ENCODE data around the gene IFITM2. TPM values are rescaled to one million over a fixed set of nuclear protein-coding genes. Genes with fewer than 3 reads are reported as not detected.
"Not testable (repeated sequence)": the region's sequence is repeated elsewhere in the genome, so short reads cannot be mapped to it uniquely, and the experiment has no call there.

Gene IFITM2
- total and polyA plus RNA-seq, 4 donors: 75.7 to 4,189 (median 860) TPM

GRCh38 chr11:324156-324555 lies 16.5 kb downstream of the IFITM2 start:
- peak in 2 of 3 donors; percentile 75 to 78 for DNase-seq
- Histone ChIP-seq H3K4me3 (no peak overlapping the region), H3K27me3 (ENCODE audit: control insufficient read depth in 3 of 3, insufficient read depth in 3 of 3, low read length in 2 of 3) (no peaks in the 10 kb centered on the region), H3K4me1 (ENCODE audit: control insufficient read depth in 5 of 5, insufficient read depth in 5 of 5, low read length in 5 of 5) (peaks cover 0 to 49% (median 14%) of the 10 kb centered on the region in 5 donors), H3K36me3 (ENCODE audit: control insufficient read depth in 4 of 4, insufficient read depth in 4 of 4, low read length in 4 of 4) (no peaks in the 10 kb centered on the region), H3K9ac (ENCODE audit: insufficient read depth in 1 of 2, low read length in 2 of 2) (peak overlapping the region in 1 of 2 donors; percentile 62), H3K27ac (ENCODE audit: low read depth in 1 of 2, low read length in 1 of 2) (peak overlapping the region in 1 of 2 donors; percentile 65), H3K9me3 (ENCODE audit: control insufficient read depth in 4 of 4, insufficient read depth in 3 of 4, low read length in 3 of 4) (no peaks in the 10 kb centered on the region)
- no peak for ATAC-seq (ENCODE audit: insufficient read depth, low FRiP score)
- 70 to 73% methylated on average over 11 of the region's 11 CpGs for WGBS, 2 donors
- TF ChIP-seq CTCF (IDR thresholded peaks at IDR 0.05; ENCODE audit: control extremely low read depth, extremely low read depth): no peak

GRCh38 chr11:324593-325517 lies 17.2 kb downstream of the IFITM2 start:
- H3K36me3 ChIP-seq (ENCODE audit: control insufficient read depth in 4 of 4, insufficient read depth in 4 of 4, low read length in 4 of 4); H3K27me3 ChIP-seq (ENCODE audit: control insufficient read depth in 3 of 3, insufficient read depth in 3 of 3, low read length in 2 of 3); H3K4me3 ChIP-seq; ATAC-seq (ENCODE audit: insufficient read depth, low FRiP score); H3K9me3 ChIP-seq (ENCODE audit: control insufficient read depth in 4 of 4, insufficient read depth in 3 of 4, low read length in 3 of 4): not testable (repeated sequence)
- DNase-seq: peak in 2 of 3 donors; percentile 66 to 74
- Histone ChIP-seq H3K9ac (ENCODE audit: insufficient read depth in 1 of 2, low read length in 2 of 2) (peak overlapping the region in 1 of 2 donors; percentile 53), H3K27ac (ENCODE audit: low read depth in 1 of 2, low read length in 1 of 2) (peak overlapping the region; percentile 83 to 84), H3K4me1 (ENCODE audit: control insufficient read depth in 5 of 5, insufficient read depth in 5 of 5, low read length in 5 of 5) (peaks cover 0 to 46% (median 12%) of the 10 kb centered on the region in 5 donors)
- 59 to 61% methylated on average over 27 to 30 of the region's 34 CpGs for WGBS, 2 donors

- DNase-seq: no peak
- H3K9ac ChIP-seq (ENCODE audit: insufficient read depth in 1 of 2, low read length in 2 of 2): peak overlapping the region in 1 of 2 donors; percentile 11
Observed at GRCh38 chr11:325796-326591, 18.4 kb downstream of the IFITM2 start.

More at GRCh38 chr11:325796-326591, 18.4 kb downstream of the IFITM2 start:
- ATAC-seq (ENCODE audit: insufficient read depth, low FRiP score): no peak
- Histone ChIP-seq H3K4me3 (no peak overlapping the region), H3K4me1 (ENCODE audit: control insufficient read depth in 5 of 5, insufficient read depth in 5 of 5, low read length in 5 of 5) (peaks cover 0 to 43% (median 12%) of the 10 kb centered on the region in 5 donors), H3K36me3 (ENCODE audit: control insufficient read depth in 4 of 4, insufficient read depth in 4 of 4, low read length in 4 of 4) (no peaks in the 10 kb centered on the region), H3K9me3 (ENCODE audit: control insufficient read depth in 4 of 4, insufficient read depth in 3 of 4, low read length in 3 of 4) (no peaks in the 10 kb centered on the region), H3K27me3 (ENCODE audit: control insufficient read depth in 3 of 3, insufficient read depth in 3 of 3, low read length in 2 of 3) (no peaks in the 10 kb centered on the region), H3K27ac (ENCODE audit: low read depth in 1 of 2, low read length in 1 of 2) (peak overlapping the region; percentile 83 to 91)
- WGBS, 2 donors: 68 to 86% methylated on average over 30 of the region's 30 CpGs
- no peak for TF ChIP-seq CTCF (IDR thresholded peaks at IDR 0.05; ENCODE audit: control extremely low read depth, extremely low read depth)

Data from lung (tissue), 12 donors.